Measurements from ENCODE around the gene GPC1.

The GPC1 gene

DNA sequence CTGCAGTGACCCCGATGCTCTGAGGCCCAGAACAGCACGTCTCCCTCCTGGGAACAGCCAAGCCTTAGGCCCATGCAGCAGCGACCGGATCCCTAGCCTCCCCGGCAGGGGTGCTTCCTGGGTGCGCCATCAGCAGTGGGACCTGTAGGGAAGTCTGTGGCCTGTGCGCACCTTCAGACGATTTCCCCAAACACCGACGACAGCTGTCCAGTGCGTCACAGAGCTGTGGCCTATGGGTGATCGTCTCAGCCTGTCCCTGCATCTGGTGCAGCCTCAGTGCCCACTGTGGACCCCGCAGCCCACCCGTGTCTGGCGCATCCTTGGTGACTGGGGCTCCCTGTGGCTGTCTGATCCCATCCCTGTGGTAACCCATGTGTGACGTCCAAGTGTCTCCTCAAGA is 9.0 kb downstream of the GPC1 start:
- no peak for DNase-seq

DNA sequence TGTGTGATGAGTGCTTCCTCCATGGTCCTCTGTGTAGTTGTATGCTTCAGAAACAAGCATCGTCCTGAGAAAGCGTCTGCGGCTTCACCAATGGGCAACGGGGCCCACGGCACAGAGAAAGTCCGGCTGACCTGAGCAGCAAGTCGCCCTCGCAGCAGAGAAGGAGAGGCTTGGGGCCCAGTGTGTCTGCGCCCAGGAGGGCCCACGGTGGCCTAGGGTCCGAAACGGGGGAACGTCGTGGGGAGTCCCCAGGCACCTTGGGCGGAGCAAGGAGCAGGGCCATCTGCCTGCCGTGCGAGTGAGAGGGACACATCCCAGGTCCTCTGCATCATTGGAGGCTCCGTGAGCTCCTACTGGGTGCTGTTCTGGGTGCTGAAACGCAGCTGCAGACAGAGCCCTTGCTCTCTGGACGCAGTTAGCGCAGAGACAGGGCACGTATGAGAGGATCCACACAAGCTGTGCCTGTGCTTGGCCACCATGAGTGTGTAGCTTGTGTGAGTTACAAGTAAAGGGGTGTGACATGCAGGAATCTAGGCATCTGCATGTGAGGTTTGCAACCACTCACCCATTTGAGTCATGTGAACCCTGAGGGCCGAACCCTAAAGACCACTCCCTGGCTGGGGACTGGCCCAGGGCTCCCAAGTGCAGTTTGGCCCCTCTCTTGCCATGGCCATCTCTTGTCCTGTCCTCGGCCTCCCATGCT is 10.6 kb downstream of the GPC1 start:
- DNase-seq: no peak

DNA sequence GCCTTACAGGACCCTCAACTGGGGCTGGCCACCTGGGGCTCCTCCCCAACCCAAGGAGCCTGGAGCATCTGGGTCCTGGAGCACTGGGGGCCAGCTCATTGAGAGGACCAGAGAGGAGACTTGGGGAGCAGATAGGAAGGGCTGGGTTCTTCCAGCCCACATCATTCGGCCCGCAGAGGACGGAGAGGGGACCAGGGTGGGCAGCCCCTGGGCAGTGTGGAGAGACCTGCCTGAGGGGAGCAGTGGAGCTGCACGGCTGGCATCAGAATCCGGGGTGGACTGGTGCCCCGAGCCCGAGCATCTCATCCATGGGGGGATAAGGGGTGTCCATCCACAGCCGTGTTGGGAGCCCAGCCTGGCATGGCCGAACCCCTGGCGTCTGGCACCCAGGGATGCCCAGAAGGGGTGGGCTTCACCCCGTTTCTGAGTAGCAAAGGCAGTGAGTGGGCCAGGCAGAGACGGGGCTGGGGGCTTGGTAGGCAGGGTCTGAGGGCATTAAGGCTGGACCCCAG is 11.3 kb downstream of the GPC1 start:
- no peak for DNase-seq

DNA sequence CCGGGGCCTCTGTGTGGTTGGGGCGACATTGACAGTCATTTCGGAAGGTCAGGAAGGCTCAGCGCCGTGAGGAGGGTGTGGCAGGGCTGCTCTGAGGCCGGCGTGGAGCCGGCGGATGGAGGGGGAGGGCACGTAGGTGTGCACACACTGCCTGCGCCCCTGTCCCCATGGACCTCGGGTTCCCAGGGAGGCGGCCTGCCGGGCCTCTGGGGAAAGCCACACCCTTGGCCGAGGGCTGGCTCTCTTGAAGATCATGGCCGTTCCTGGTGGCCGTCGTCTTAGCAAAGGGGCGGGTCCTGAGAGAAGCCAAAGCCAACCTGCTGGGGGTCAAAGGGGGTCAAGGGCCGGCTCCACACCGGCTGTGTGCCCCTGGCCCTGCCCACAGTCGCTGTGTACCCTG is 11.9 kb downstream of the GPC1 start:
- no peak for DNase-seq

DNA sequence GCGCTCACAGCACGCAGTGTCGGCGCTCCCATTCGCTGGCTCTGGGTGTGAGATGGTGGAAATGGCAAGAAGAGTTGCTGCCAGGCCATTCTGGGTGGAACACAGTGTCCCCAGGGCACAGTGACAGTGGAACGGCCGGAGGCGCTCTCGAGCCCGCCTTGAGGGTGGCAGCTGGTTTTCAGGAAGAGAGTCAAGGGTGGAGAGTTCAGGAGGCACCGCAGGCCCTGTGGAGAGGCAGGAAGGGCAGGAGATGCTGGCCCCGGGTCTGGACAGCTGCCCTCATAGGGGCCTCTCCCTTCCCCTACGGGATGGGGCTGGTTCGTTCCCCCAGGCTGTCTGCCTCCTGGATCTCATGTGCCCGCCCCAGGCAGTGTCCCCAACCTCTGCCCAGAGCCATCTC is 12.5 kb downstream of the GPC1 start:
- DNase-seq: no peak

DNA sequence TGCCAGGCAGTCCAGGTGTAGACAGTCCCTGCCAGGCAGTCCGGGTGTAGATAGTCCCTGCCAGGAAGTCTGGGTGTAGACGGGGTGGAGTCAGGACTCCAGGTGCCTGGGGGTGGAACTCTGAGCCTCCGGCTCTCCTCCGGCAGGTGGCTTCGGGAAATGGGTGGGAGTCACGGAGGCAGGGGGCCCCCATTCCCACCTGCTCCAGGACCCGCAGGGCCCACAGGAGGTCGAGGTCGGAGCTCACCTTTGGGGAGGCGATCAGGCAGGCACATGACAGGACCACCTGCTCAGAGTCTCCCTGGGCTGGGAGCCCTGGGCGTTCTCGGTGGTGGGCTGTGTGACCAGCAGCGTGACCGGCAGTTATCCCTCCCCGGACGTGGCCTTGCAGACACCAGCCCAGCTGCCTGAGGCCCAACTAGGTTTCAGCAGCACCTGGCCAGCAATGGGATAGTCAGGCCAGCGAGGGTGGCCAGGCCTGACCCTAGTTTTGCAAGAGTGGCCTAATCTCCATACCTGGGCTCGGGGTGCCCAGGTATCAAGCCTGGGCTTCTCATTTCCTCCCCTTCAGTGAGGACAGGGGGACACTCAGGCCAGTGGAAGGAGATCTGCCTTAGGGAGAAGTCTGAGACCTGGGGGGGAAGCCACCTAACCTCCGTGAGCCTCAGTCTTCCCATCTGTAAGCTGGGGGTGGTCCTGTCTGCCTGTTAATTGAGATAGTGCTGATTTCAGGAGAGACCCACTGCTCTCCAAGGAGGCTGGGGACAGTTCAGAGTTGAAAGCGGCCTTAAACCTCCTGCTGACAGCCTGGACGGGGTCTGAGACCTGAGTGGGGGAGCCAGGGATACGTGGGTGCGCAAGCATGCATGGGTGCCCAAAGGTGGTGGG is 13.2 kb downstream of the GPC1 start:
- DNase-seq: no peak

DNA sequence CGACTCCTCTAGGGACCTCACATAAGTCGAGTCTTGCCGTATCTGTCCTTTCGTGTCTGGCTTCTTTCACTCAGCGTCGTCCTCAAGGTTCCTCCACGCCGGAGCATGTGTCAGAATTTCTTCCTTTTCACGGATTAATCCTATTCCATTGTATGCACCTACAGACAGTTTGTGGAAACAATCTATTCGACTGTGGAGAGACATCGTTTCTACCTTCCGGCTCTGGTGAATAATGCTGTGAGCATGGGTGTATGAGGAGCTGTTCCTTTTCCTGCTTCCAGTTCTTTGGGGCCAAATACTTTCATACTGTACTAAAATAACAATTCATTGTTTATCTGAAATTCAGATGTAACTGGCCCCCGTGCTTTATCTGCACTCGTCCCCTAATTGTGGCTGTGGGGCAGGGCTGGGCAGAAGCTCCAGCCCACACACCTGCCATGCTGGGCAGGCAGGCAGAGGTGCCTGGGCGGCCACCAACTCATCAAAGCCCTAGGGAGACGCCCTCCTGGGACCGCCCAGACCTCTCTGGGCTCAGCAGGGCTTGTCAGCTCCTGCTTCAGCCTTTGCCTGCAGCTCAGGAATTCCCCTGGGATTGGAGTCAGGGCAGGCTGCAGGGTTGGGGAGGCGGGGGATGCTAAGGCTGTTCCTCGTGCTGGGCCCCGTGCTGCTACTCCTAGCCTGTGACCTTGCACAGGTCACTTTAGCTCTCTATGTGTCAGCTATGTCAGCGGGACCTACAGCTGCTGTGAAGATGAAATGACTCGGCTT is 14.5 kb downstream of the GPC1 start:
- no peak for DNase-seq

DNA sequence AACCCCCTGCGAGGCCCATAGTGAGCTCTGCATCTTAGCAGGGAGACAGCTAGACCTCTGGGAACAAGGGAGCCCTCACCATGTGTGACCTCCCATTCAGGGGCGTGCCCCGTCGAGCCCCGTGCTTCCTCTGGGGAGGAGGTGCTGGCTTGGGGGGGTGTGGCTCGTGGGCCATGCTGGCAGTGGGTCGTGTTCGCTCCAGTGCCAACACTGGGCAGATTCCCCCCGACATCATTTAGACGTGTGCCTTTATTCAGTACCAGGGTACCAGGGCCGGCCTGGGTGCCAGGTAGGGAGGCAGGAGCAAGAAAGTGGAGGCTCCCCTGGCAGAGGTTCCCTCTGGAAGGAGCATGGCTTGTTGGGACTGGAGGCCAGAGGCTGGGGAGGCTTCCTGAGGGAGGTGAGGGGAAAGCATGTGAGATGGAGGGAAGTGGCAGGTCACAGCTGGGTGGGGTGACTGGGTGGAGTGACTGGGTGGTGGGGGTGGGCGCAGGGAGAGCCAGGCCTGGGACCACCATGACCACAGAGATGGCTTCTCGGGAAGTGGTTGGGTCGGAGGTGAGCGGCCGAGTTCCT is 15.2 kb downstream of the GPC1 start:
- no peak for DNase-seq

DNA sequence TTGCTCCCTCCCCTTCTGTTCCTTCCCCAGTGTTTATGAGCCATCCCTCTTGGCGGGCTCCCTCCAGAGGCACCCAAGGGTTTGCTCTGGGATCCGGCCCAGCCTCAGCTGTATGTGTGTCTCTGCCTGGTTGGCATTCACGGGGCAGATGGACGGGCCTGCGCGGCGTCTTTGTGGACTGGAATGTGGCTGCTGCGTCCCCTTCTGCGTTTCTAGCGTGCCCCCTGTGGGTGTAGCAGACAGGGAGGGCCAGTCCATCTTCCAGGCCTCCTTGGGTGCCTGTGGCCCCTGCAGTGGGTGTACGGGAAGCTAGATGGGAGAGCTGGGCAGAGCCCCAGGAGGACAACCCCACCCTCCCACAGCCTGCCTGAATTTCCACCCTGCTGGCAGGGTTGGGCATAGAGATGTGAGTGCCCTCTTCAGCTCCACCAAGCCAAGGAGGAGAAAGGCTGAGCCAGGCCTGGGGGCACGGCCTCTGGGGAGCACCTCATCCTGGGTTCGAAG is 15.7 kb downstream of the GPC1 start:
- DNase-seq: no peak

DNA sequence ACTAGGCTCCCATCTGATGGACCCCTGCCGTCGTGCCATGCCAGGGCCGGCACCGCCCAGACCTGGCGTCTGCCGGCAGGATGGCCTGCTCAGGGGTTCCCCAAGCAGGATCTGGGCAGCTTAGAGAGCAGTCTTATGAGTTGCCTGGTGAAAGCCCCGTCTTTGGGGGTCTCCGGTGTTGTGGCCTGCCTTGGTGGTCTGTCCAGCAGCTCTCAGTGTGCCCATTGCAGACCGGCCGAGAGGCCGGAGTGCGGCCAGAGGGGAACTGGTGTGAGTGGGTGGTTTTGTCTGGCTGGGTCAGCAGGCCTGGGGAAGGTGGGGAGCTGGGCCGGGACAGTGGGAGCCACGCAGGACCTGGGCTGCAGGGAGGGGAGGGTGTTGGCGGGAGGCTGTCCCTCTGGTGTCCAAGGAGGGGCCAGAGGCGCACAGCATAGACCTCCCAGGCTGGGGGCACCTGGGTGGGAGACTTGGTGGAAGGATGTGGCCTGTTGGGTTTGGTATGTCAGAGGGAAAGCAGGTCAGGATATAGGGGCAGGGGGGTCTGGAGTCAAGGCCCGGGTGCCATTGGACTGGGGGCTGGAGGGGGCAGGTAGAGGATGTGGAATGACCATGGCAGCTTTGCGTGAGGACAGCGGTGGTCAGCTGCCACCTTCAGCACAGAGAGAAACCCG is 16.5 kb downstream of the GPC1 start:
- DNase-seq: no peak

DNA sequence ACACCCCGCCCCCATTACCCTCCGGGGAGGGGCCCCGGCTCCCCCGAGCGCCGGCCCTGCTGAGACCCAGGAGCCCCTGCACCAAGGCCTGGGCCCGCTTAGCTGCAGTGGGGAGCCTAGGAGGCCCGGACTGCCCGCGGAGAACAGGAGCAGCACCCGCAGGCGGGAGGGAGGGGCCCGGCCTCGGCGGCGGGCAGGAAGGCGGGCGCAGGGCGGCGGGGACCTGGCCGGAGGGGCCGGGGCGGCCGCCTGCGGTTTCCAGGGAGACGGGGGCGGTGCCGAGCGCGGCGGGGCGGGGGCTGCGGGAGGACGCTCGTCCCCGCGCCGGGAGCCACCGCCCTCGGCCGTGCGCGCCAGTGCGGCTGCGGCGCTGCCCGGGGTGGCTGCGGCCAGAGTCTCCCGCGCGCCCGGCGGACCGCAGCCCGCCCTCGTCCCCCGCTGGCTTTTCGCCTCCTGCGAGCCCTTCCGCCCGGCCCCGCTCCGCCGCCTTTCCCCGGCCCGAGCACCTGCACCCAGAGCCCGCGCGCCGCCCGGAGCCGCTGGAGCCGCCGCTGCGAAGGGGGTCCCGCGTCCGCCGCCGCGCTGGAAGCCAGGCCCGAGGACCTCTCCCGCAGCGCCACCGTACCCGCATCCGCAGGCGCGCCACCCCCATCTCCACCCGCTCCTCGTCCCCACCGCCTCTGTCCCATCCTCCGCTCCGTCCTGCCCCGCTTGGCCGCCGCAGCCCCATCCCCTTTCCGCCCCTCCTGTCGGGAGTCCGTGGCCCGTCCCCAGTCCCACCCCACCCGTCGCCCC is 17.2 kb downstream of the GPC1 start:
- no peak for DNase-seq

DNA sequence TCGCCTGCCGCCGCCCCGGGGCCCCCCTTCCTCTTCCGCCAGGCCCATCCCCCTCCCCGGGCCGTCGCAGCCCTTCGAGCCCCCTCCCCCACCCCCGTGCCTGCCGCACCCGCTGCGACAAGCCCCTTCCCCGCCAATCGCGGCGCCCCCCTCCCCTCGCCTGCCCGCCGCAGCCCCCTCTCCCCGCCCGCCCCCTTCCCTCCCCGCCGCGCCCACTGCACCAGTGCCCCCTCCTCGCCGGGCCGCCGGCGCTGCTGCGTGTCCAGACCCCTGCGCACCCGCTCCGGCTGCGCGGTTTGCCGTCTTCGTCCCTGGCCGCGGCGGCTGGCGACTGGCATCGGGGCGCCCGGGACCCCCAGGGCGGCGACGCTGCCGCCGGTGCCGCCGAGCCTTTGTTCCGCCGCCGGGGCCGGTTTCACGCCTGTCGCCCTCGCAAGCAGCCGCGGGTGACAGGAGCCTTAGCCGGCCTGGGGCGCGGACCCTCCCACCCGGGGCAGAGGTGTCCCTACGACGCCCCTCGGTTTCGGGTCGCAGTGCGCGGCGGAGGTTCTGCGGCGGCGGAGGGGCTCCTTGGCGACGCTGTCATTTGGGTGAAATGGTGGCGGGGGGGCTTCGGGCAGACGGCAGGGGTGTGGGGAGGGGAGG is 18.1 kb downstream of the GPC1 start:
- DNase-seq: no peak

DNA sequence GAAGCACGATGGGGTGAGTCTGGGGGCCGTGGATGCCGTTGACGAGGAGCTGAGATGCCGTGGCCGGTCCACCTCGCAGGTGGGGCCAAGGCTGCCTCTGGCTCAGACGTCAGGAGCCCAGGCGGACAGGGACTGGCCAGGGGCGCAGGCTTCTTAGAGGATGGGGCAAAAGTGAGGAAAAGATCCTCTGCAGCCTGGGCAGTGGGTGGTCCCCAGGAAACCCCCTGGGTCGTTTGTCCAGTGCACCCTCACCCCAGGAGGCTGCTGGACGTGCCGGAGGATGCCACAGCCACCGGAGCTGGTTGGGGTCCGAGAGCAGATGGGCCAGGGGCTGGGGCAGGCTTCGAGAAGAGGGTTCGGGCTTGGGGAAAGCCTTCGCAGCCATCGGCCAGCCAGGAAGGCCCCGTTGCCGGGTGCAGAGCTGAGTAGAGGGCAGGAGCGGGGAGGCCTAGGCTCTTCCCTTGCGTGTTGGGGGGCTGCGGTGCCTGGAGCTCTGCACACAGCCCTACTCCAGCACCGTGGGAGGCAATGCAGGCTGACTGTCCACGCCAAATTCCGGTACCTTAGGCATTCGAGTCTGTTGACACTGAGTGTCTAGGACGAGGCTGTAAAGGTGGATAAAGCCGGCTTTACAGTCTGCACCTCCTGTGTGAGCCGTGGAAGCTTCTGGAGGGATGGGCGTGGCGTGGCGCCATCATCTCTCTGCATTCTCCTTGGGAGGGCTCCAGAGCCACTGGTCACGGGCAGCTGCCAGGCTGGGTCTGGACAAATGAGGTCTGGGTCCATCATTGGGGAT is 18.8 kb downstream of the GPC1 start:
- DNase-seq: no peak

DNA sequence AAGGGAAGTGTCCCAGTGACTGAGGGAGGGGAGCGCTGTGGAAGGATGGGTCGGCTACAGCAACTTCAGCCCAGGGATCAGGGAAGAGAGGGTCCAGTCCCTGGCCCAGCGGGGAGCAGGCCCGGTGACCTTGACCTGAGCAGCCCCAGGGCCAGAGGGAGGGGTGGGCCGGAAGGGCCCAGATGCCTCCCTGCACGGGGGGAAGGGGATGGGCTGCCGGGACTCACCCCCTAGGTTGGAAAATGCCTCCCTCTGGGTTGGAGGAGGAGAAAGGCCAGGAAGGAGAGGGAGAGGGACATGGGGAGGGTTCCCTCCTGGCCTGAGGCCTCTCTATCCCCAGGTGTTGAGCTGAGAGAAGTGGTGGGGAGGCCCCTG is 19.8 kb downstream of the GPC1 start:
- no peak for DNase-seq

DNA sequence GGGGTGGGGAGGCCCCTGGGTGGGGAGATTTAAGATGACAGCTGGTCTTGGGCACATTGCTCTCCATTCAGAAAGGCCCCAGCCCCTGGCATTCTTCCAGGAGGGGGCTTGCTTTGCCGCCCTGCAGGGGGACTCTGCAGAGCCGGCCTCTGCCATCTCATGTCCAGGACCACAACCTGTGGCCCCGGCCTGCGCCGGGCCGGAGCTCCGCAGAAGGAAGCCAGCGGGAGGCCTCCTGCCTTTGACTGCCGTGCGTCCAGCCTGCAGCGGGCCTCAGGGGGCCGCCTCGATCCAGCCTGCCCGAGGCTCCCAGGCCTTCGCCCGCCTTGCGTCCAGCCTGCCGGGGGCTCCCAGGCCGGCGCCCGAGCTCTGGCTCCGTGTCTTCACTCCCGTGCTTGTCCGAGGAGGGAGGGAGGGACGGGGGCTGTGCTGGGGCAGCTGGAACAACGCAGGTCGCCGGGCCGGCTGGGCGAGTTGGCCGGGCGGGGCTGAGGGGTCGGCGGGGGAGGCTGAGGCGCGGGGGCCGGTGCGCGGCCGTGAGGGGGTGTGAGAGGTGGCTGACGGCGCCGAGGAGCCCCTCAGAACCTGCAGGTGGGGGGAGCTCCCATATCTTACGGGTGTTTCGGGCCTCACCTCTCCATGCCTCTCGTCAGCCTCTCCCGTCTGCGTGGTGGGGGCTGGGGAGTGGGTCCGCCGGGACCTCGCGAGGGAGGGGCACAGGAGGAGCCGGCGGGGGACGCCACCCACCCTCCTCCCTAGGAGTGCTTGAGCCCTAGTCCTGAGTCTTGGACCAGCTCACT is 20.4 kb downstream of the GPC1 start:
- no peak for DNase-seq

DNA sequence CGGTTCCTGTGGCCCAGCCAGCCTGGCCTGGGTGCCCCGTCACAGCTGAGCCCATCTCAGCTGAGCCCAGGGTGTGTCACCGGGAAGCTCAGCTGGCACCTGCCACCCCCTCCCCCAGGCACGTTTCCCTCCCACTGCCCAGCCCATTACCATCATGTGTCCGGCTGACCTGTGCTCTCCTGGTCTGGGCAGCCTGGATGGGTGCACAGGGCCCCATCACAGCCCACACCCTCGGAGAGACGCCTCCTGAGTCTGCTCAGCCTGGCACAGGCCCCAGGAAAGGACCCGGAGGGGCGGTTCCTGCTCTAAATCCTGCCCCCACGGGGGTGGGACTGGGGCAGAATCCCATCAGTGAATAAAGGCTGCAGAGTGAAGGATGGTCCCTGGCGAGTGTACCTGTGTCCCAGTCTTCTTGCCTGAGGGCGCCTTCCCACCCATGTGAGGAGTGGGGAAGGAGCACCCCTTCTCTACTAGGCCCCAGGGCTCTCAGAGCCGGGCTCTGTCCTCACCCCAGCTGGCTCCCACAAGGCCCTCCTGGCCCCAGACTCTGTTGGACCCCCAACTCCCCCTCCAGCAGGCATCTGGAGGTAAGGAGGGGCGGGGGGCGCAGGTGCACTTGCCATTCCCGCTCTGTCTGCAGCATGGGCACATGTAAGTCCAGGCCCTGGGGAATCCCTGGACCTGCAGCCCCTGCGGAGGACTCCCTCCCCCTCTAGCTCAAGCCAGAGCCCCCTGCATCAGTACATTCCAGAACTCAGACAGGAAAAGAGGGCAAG is 21.2 kb downstream of the GPC1 start:
- DNase-seq: no peak

DNA sequence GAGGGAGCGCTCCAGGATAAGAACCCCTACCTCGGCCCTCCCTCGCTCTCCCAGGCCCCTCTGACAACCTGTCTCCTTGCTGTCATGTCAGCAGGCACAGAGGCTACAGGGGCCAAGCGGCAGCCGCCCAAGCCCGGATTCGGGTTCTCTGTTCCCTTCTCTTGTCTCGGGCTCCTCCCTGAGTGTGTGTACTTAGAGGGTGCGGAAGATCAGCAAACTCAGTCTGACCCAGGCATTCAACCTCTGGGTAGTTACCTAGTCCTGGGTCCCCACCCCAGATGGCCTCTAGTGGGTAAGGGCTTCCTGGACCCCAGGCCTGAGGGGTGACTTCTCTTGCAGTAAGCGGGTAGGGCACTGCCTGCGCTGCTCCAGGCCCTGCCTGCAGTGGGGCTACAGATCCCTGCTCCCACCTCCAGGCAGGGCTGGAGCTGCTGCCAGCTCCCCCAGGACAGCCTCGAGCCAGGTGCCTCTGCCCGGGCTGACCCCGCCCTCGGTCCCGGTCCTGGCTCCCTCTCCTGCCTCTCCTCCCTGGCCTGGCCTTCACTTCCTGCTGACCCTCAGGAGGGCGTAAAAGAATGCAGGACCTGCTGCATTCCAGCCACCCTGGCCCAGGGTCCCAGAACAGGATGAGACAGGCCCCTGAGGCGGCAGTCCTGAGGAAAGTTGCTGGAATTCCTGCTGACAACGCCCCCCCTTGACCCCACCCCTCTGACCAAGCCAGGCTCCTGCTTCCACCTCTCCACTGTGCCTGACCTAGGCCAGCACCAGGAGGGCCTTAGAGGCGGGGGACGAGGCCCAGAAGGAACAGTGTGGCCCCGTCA is 22.0 kb downstream of the GPC1 start:
- DNase-seq: no peak
